Astrocyte (in vitro differentiated cells and primary cell): ENCODE measurements around the gene RBBP8NL. TPM values are rescaled to one million over a fixed set of nuclear protein-coding genes. Genes with fewer than 3 reads are reported as not detected.

Experiments
- DNase-seq: peaks from one replicate; pipeline ENCODE4 v3.0.0-alpha.2; 2010; ENCODE audit warnings: low read depth
- FAIRE-seq: peaks from 2 replicates; lab custom pipeline; 2011; peaks lifted over from hg19 to GRCh38; lab: Jason Lieb, UNC
- H2AFZ ChIP-seq: 2 replicates; pipeline ENCODE4 v1.6.0; 2012; ENCODE audit warnings: low read depth, low read length, inconsistent platforms
- H3K27ac ChIP-seq: 2 replicates; pipeline ENCODE4 v1.5.1; 2011; ENCODE audit warnings: low read depth, low read length, inconsistent platforms
- H3K27me3 ChIP-seq: 2 replicates; pipeline ENCODE4 v1.6.0; 2011; ENCODE audit warnings: low read length, inconsistent platforms; ENCODE audit not compliant: insufficient read depth
- H3K36me3 ChIP-seq: 2 replicates; pipeline ENCODE4 v1.5.1; 2011; ENCODE audit warnings: low read length, inconsistent platforms; ENCODE audit not compliant: insufficient read depth
- H3K4me1 ChIP-seq: 2 replicates; pipeline ENCODE4 v1.5.1; 2011; ENCODE audit warnings: low read length, inconsistent platforms; ENCODE audit not compliant: insufficient read depth
- H3K4me2 ChIP-seq: 2 replicates; pipeline ENCODE4 v1.6.0; 2012; ENCODE audit warnings: low read length, inconsistent platforms
- H3K4me3 ChIP-seq: 2 replicates; pipeline ENCODE4 v1.5.1; 2011; ENCODE audit warnings: low read depth, mild to moderate bottlenecking, low read length, inconsistent platforms; ENCODE audit not compliant: insufficient read depth
- H3K79me2 ChIP-seq: 2 replicates; pipeline ENCODE4 v1.6.0; 2012; ENCODE audit warnings: mild to moderate bottlenecking, low read length, inconsistent platforms; ENCODE audit not compliant: insufficient read depth
- H3K9ac ChIP-seq: 2 replicates; pipeline ENCODE4 v1.6.0; 2012; ENCODE audit warnings: mild to moderate bottlenecking, low read length, inconsistent platforms
- H3K9me3 ChIP-seq: 2 replicates; pipeline ENCODE4 v1.5.1; 2012; ENCODE audit warnings: low read depth, mild to moderate bottlenecking, low read length, inconsistent platforms; ENCODE audit not compliant: insufficient read depth
- H4K20me1 ChIP-seq: 2 replicates; pipeline ENCODE4 v1.6.0; 2012; ENCODE audit warnings: low read length, inconsistent platforms; ENCODE audit not compliant: insufficient read depth
- H3K27ac Mint-ChIP-seq: one replicate; pipeline ENCODE4 v1.8.0; 2021; ENCODE audit warnings: mild to moderate bottlenecking, mixed read lengths; ENCODE audit not compliant: unreplicated experiment
- H3K27me3 Mint-ChIP-seq: one replicate; pipeline ENCODE4 v1.8.0; 2021; ENCODE audit warnings: low read depth, mixed read lengths; ENCODE audit not compliant: unreplicated experiment
- H3K36me3 Mint-ChIP-seq: one replicate; pipeline ENCODE4 v1.8.0; 2021; ENCODE audit warnings: low read depth, mixed read lengths; ENCODE audit not compliant: unreplicated experiment
- H3K4me1 Mint-ChIP-seq: one replicate; pipeline ENCODE4 v1.8.0; 2021; ENCODE audit warnings: low read depth, mixed read lengths; ENCODE audit not compliant: unreplicated experiment
- H3K4me3 Mint-ChIP-seq: one replicate; pipeline ENCODE4 v1.8.0; 2021; ENCODE audit warnings: mild to moderate bottlenecking, moderate library complexity, mixed read lengths; ENCODE audit not compliant: unreplicated experiment
- H3K9me3 Mint-ChIP-seq: one replicate; pipeline ENCODE4 v1.8.0; 2021; ENCODE audit warnings: mild to moderate bottlenecking, mixed read lengths; ENCODE audit not compliant: unreplicated experiment
- CTCF ChIP-seq: IDR thresholded peaks from 2 replicates; pipeline ENCODE4 v1.5.1; 2011; ENCODE audit warnings: low read depth, mild to moderate bottlenecking, inconsistent platforms, low read length, moderate library complexity; ENCODE audit not compliant: insufficient read depth
- EZH2 ChIP-seq: IDR thresholded peaks from 2 replicates; pipeline ENCODE4 v1.6.1; 2012; ENCODE audit warnings: mild to moderate bottlenecking, low read length, inconsistent platforms; ENCODE audit not compliant: insufficient read depth
- total RNA-seq: library from RNA; stranded (reverse); gene quantifications from 2 replicates; pipeline ENCODE4 v1.2.1, GENCODE V29; 2021

The RBBP8NL gene
- total RNA-seq, 1 donor from 2014 or later: 0.14 TPM

DNA sequence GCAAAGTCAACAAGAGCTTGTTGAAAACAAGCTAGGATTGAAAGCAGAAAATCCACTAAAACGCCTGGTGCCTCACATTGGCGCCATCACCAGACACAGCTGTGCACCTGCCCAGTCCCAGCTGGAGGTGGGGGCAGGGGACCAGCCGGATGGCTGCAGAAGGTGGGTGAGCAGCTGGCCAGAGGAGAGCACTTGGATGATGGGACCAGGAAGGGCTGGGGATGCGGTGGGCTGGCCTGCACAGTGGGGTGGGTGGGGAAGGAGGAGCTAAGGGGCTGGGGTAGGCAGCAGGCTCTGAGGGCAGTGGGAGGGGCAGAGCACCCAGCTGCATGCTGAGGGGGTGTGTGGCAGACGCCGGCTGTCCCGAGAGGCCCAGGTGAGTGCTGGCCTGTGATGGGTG, 27.3 kb downstream of the RBBP8NL start:
- H2AFZ ChIP-seq: no peak overlapping the region
- H4K20me1 ChIP-seq: peaks cover 14% of the 10 kb centered on the region
- Mint-ChIP-seq H3K4me1 (no peaks in the 10 kb centered on the region), H3K27me3 (no peaks in the 10 kb centered on the region), H3K4me3 (no peak overlapping the region), H3K27ac (no peak overlapping the region), H3K9me3 (no peaks in the 10 kb centered on the region), H3K36me3 (peaks cover 8% of the 10 kb centered on the region)
- H3K27me3 ChIP-seq: no peaks in the 10 kb centered on the region
- no peak overlapping the region for H3K4me3 ChIP-seq
- DNase-seq (no peak), FAIRE-seq (no peak)
- TF ChIP-seq EZH2 (no peak), CTCF (no peak)
- no peaks in the 10 kb centered on the region for H3K9me3 ChIP-seq
- H3K4me1 ChIP-seq: no peaks in the 10 kb centered on the region
- H3K27ac ChIP-seq: no peak overlapping the region
- no peak overlapping the region for H3K4me2 ChIP-seq
- no peak overlapping the region for H3K9ac ChIP-seq
- no peaks in the 10 kb centered on the region for H3K79me2 ChIP-seq
- no peaks in the 10 kb centered on the region for H3K36me3 ChIP-seq

- no peak overlapping the region for H3K4me3 ChIP-seq
- no peak overlapping the region for H3K9ac ChIP-seq
- TF ChIP-seq EZH2 (no peak), CTCF (no peak)
- no peaks in the 10 kb centered on the region for H3K4me1 ChIP-seq
- no peaks in the 10 kb centered on the region for H3K27me3 Mint-ChIP-seq
- H3K27ac ChIP-seq: no peak overlapping the region
- H4K20me1 ChIP-seq: peaks cover 1% of the 10 kb centered on the region
- no peak overlapping the region for H3K4me2 ChIP-seq
- H3K79me2 ChIP-seq: no peaks in the 10 kb centered on the region
- H3K36me3 ChIP-seq: no peaks in the 10 kb centered on the region
- H2AFZ ChIP-seq: no peak overlapping the region
- no peaks in the 10 kb centered on the region for H3K27me3 ChIP-seq
- FAIRE-seq (no peak), DNase-seq (no peak)
- H3K4me1 Mint-ChIP-seq: no peaks in the 10 kb centered on the region
- peaks cover 5% of the 10 kb centered on the region for H3K36me3 Mint-ChIP-seq
- no peaks in the 10 kb centered on the region for H3K9me3 ChIP-seq
- H3K9me3 Mint-ChIP-seq: no peaks in the 10 kb centered on the region
- no peak overlapping the region for H3K27ac Mint-ChIP-seq
- no peak overlapping the region for H3K4me3 Mint-ChIP-seq
Observed at GRCh38 chr20:62398120-62398821, 29.1 kb downstream of the RBBP8NL start.
